Gastroesophageal sphincter (tissue), 3 donors: ENCODE measurements around the gene MGRN1.

Source experiments
- POLR2A ChIP-seq, 2 donors: fragments of 450-650 bp; IDR thresholded peaks; one replicate each; pipeline ENCODE4 v1.6.1; 2017; ENCODE audit warnings: antibody characterized with exemption in 2 of 2, mild to moderate bottlenecking in 2 of 2, moderate library complexity in 1 of 2
- TF ChIP-seq, protein P1 (sequence below), 4 experiments: fragments of 200-600 bp in 2 of 4; fragments of 450-650 bp in 2 of 4; sonication (generic) in 1 of 4; IDR thresholded peaks; one replicate each; pipeline ENCODE4 v1.5.1; 2017 to 2019; ENCODE audit warnings: antibody characterized with exemption in 4 of 4, mild to moderate bottlenecking in 2 of 4, moderate library complexity in 2 of 4

DNA sequence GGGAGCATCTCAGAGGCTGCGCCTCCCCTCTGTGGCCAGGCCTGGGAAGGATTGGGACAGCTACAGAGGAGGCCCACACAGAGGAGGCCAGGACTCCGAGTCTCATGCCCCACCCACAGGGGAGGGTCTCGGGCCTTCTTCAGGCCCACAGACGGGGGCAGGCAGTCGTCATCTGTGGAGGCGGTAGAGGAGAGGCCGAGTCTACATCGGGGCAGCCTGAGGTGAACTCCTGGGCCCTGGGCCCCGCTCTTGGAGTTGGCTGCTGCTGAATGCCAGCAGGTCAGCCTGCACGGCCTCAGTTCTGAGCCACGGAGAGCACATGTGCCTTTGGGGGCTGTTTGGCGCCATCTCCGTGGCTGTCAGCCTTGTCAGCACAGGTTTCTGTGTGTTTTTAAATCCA, 60.7 kb downstream of the MGRN1 start:
- no peak for TF ChIP-seq POLR2A (IDR thresholded peaks at IDR 0.05)
- TF ChIP-seq, protein P1, sequence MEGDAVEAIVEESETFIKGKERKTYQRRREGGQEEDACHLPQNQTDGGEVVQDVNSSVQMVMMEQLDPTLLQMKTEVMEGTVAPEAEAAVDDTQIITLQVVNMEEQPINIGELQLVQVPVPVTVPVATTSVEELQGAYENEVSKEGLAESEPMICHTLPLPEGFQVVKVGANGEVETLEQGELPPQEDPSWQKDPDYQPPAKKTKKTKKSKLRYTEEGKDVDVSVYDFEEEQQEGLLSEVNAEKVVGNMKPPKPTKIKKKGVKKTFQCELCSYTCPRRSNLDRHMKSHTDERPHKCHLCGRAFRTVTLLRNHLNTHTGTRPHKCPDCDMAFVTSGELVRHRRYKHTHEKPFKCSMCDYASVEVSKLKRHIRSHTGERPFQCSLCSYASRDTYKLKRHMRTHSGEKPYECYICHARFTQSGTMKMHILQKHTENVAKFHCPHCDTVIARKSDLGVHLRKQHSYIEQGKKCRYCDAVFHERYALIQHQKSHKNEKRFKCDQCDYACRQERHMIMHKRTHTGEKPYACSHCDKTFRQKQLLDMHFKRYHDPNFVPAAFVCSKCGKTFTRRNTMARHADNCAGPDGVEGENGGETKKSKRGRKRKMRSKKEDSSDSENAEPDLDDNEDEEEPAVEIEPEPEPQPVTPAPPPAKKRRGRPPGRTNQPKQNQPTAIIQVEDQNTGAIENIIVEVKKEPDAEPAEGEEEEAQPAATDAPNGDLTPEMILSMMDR (IDR thresholded peaks at IDR 0.05): no peak
